Fibroblast of lung (primary cell): Measurements from ENCODE around the gene MACROD2.

Source experiments
- EZH2 ChIP-seq: IDR thresholded peaks from 2 replicates; pipeline ENCODE4 v1.5.1; 2012; ENCODE audit warnings: low read length, control low read depth, mild to moderate bottlenecking; ENCODE audit errors: missing control alignments
- TF ChIP-seq, protein P1 (sequence below), 2 donors: IDR thresholded peaks in 1 of 2; conservative IDR thresholded peaks in 1 of 2; 1 replicate in 1 of 2; 2 replicates in 1 of 2; pipeline ENCODE4 v1.5.1; 2011 to 2012; ENCODE audit warnings: low read length in 2 of 2, control low read depth in 1 of 2, inconsistent platforms in 1 of 2, low read depth in 1 of 2, mild to moderate bottlenecking in 1 of 2

DNA sequence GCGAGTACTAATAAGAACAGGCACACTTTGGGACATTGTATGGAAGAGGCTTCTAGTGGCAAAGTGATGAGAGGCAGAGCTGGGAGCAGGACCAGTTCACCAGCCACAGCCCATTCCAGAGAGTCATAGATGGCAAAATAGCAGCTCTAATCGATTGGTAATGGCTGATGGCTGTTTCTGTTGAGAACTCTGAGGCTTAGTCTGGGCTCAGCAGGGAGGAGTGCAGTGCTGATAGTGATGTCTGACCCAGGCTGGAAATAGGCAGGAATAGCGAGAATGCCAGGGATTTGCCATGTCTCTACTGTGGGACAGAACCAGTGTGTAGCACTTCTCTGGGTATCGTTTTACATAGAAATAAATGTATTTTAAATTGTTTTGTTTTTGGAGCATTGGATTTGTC, 962.1 kb downstream of the MACROD2 start:
- TF ChIP-seq, protein P1, sequence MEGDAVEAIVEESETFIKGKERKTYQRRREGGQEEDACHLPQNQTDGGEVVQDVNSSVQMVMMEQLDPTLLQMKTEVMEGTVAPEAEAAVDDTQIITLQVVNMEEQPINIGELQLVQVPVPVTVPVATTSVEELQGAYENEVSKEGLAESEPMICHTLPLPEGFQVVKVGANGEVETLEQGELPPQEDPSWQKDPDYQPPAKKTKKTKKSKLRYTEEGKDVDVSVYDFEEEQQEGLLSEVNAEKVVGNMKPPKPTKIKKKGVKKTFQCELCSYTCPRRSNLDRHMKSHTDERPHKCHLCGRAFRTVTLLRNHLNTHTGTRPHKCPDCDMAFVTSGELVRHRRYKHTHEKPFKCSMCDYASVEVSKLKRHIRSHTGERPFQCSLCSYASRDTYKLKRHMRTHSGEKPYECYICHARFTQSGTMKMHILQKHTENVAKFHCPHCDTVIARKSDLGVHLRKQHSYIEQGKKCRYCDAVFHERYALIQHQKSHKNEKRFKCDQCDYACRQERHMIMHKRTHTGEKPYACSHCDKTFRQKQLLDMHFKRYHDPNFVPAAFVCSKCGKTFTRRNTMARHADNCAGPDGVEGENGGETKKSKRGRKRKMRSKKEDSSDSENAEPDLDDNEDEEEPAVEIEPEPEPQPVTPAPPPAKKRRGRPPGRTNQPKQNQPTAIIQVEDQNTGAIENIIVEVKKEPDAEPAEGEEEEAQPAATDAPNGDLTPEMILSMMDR (conservative IDR thresholded peaks at IDR 0.05 in 1 of 2, IDR thresholded peaks at IDR 0.05 in 1 of 2; ENCODE audit: low read depth in 1 of 2, low read length in 2 of 2) = no peak
- no peak for TF ChIP-seq EZH2
